HepG2 (cell line): ENCODE measurements around the gene SFTPB. TPM values are rescaled to one million over a fixed set of nuclear protein-coding genes. Genes with fewer than 3 reads are reported as not detected.

Experiments used
- ATAC-seq: fragments of 200-7000 bp; cut with Tn5 transposase; 3 replicates; pipeline ENCODE4 v1.9.1; 2020; ENCODE audit warnings: mild to moderate bottlenecking, moderate library complexity
- BruUV-seq: library from RNA; stranded (reverse); fragments of 400-500 nt; replicated peaks from 2 replicates; lab custom pipeline; 2021; lab: Mats Ljungman, UMichigan
- CTCF ChIA-PET: fragments of 300-600 bp; formaldehyde crosslinking; extraction: SDS; loops from one replicate; lab custom pipeline; 2021; ENCODE audit warnings: low total read pairs, inconsistent platforms, low intra/inter-chr PET ratio; lab: Yijun Ruan, JAX
- POLR2A ChIA-PET: fragments of 350-600 bp; sonication (Branson Sonifier 250); formaldehyde crosslinking; loops from one replicate; lab custom pipeline; 2020; ENCODE audit warnings: antibody characterized with exemption, inconsistent platforms; lab: Yijun Ruan, JAX
- DNase-seq: peaks from one replicate; pipeline ENCODE4 v3.0.0-alpha.2; 2015; ENCODE audit warnings: low spot score
- FAIRE-seq: peaks from 3 replicates; lab custom pipeline; 2011; peaks lifted over from hg19 to GRCh38; lab: Jason Lieb, UNC
- H2AFZ ChIP-seq: one replicate; pipeline ENCODE4 v1.6.1; 2011; ENCODE audit warnings: low read length, inconsistent platforms
- H3K27ac ChIP-seq: fragments of 300-600 bp; 3 replicates; pipeline ENCODE4 v1.8.0; 2011; ENCODE audit warnings: mixed run types, mild to moderate bottlenecking, mixed read lengths, low read length, inconsistent platforms; ENCODE audit not compliant: insufficient read depth; ENCODE audit errors: extremely low read length
- H3K27me3 ChIP-seq, 2 experiments: fragments of 200-600 bp in 1 of 2; 2 replicates in 1 of 2; 3 replicates in 1 of 2; pipeline versions ENCODE4 v1.6.0 to v1.8.0; 2011; ENCODE audit warnings: low read length in 2 of 2, mild to moderate bottlenecking in 2 of 2, moderate library complexity in 2 of 2, inconsistent platforms in 1 of 2; ENCODE audit not compliant: insufficient read depth in 2 of 2, control insufficient read depth in 1 of 2
- H3K36me3 ChIP-seq, 2 experiments: fragments of 200-600 bp in 1 of 2; replicated peaks in 1 of 2; 2 replicates in 1 of 2; 3 replicates in 1 of 2; pipeline versions ENCODE4 v1.5.1 to v1.8.0; 2011; ENCODE audit warnings: low read length in 2 of 2, inconsistent platforms in 1 of 2; ENCODE audit not compliant: insufficient read depth in 2 of 2, control insufficient read depth in 1 of 2
- H3K4me1 ChIP-seq: 2 replicates; pipeline ENCODE4 v1.5.1; 2012; ENCODE audit warnings: low read length, inconsistent platforms; ENCODE audit not compliant: insufficient read depth
- H3K4me2 ChIP-seq: 2 replicates; pipeline ENCODE4 v1.6.0; 2011; ENCODE audit warnings: low read depth, low read length, inconsistent platforms
- H3K4me3 ChIP-seq, 3 experiments: fragments of 200-600 bp in 1 of 3; sonication (generic), shearing (Covaris generic) in 1 of 3; replicated peaks in 1 of 3; 2 replicates each; pipeline ENCODE4 v1.5.1; 2011 to 2016; ENCODE audit warnings: low read length in 3 of 3, inconsistent platforms in 2 of 3, low read depth in 2 of 3, mild to moderate bottlenecking in 2 of 3, control low read depth in 1 of 3, mixed read lengths in 1 of 3; ENCODE audit not compliant: insufficient read depth in 1 of 3
- H3K79me2 ChIP-seq: one replicate; pipeline ENCODE4 v1.6.1; 2011; ENCODE audit warnings: low read length, inconsistent platforms; ENCODE audit not compliant: insufficient read depth
- H3K9ac ChIP-seq: 2 replicates; pipeline ENCODE4 v1.6.0; 2011; ENCODE audit warnings: mild to moderate bottlenecking, low read depth, low read length, inconsistent platforms; ENCODE audit not compliant: insufficient read depth
- H3K9me3 ChIP-seq: 2 replicates; pipeline ENCODE4 v1.5.1; 2012; ENCODE audit warnings: mild to moderate bottlenecking, low read length
- H4K20me1 ChIP-seq: 2 replicates; pipeline ENCODE4 v1.6.0; 2011; ENCODE audit warnings: inconsistent platforms, mild to moderate bottlenecking, low read length, moderate library complexity; ENCODE audit not compliant: insufficient read depth
- ATF2 ChIP-seq: sonication (generic); formaldehyde crosslinking; IDR thresholded peaks from 2 replicates; pipeline ENCODE4 v1.4.0; 2020; ENCODE audit warnings: missing genetic modification reagents
- BCL6 ChIP-seq: IDR thresholded peaks from 2 replicates; pipeline ENCODE4 v1.6.1; 2016; ENCODE audit warnings: missing genetic modification reagents, missing compliant biosample characterization
- CBX1 ChIP-seq: IDR thresholded peaks from one replicate; pipeline ENCODE4 v1.6.1; 2016; ENCODE audit warnings: antibody characterized with exemption, low read depth
- CEBPG ChIP-seq: IDR thresholded peaks from 2 replicates; pipeline ENCODE4 v1.6.1; 2016
- FOXK1 ChIP-seq: sonication (generic); formaldehyde crosslinking; IDR thresholded peaks from 2 replicates; pipeline ENCODE4 v1.4.0; 2020; ENCODE audit warnings: low read depth, missing genetic modification reagents, borderline replicate concordance
- HMG20A ChIP-seq: IDR thresholded peaks from 2 replicates; pipeline ENCODE4 v1.6.1; 2016; ENCODE audit warnings: borderline replicate concordance
- HNRNPUL1 ChIP-seq: fragments of 200-400 bp; formaldehyde crosslinking; IDR thresholded peaks from 2 replicates; pipeline ENCODE4 v1.6.1; 2017; ENCODE audit warnings: low read depth, mild to moderate bottlenecking, low read length, moderate library complexity
- KDM1A ChIP-seq: IDR thresholded peaks from 2 replicates; pipeline ENCODE4 v1.6.1; 2016; ENCODE audit warnings: missing compliant biosample characterization
- KMT2A ChIP-seq: sonication (generic); formaldehyde crosslinking; IDR thresholded peaks from 2 replicates; pipeline ENCODE4 v1.4.0; 2020; ENCODE audit warnings: missing genetic modification reagents
- MIER3 ChIP-seq: IDR thresholded peaks from 2 replicates; pipeline ENCODE4 v1.6.1; 2016; ENCODE audit warnings: missing compliant biosample characterization, borderline replicate concordance
- MIXL1 ChIP-seq: IDR thresholded peaks from 2 replicates; pipeline ENCODE4 v1.6.1; 2016
- NFE2 ChIP-seq: sonication (generic); formaldehyde crosslinking; IDR thresholded peaks from 2 replicates; pipeline ENCODE4 v1.4.0; 2020; ENCODE audit warnings: missing genetic modification reagents
- PHF21A ChIP-seq: sonication (generic); formaldehyde crosslinking; IDR thresholded peaks from 2 replicates; pipeline ENCODE4 v1.5.0; 2020; ENCODE audit warnings: mild to moderate bottlenecking, missing genetic modification reagents
- SP140L ChIP-seq: sonication (generic); formaldehyde crosslinking; IDR thresholded peaks from 2 replicates; pipeline ENCODE4 v1.4.0; 2020; ENCODE audit warnings: missing genetic modification reagents, borderline replicate concordance
- STAG1 ChIP-seq: sonication (generic); formaldehyde crosslinking; IDR thresholded peaks from 2 replicates; pipeline ENCODE4 v1.4.0; 2020; ENCODE audit warnings: missing genetic modification reagents
- TEAD2 ChIP-seq: sonication (generic); formaldehyde crosslinking; IDR thresholded peaks from 2 replicates; pipeline ENCODE4 v1.9.0; 2021; ENCODE audit warnings: missing genetic modification reagents
- THAP11 ChIP-seq: IDR thresholded peaks from 2 replicates; pipeline ENCODE4 v1.6.1; 2016; ENCODE audit warnings: missing biosample characterization, missing genetic modification reagents
- XRCC5 ChIP-seq: fragments of 200-400 bp; formaldehyde crosslinking; optimal IDR thresholded peaks from 2 replicates; pipeline ENCODE3; 2017; ENCODE audit warnings: mild to moderate bottlenecking, low read length
- ZBTB8A ChIP-seq: sonication (generic); formaldehyde crosslinking; IDR thresholded peaks from 2 replicates; pipeline ENCODE4 v1.4.0; 2020; ENCODE audit warnings: mild to moderate bottlenecking, low read depth, missing genetic modification reagents, borderline replicate concordance
- ZNF136 ChIP-seq: sonication (generic); formaldehyde crosslinking; IDR thresholded peaks from 2 replicates; pipeline ENCODE4 v1.8.1; 2022; ENCODE audit warnings: low read depth, mild to moderate bottlenecking, moderate library complexity, missing genetic modification reagents
- ZNF652 ChIP-seq: IDR thresholded peaks from 2 replicates; pipeline ENCODE4 v1.6.1; 2016; ENCODE audit warnings: low read depth, borderline replicate concordance
- ZNF746 ChIP-seq: sonication (generic); formaldehyde crosslinking; IDR thresholded peaks from 2 replicates; pipeline ENCODE4 v1.8.0; 2022; ENCODE audit warnings: mild to moderate bottlenecking, missing genetic modification reagents
- ZNF768 ChIP-seq: sonication (generic); formaldehyde crosslinking; IDR thresholded peaks from 2 replicates; pipeline ENCODE4 v1.4.0; 2020; ENCODE audit warnings: missing genetic modification reagents
- ZSCAN9 ChIP-seq: IDR thresholded peaks from 2 replicates; pipeline ENCODE4 v1.6.1; 2016; ENCODE audit warnings: borderline replicate concordance
- WGBS: methylation state at CpG from one replicate; pipeline ENCODE4 v1.1.6; 2017; ENCODE audit warnings: low lambda C conversion rate; 5-methylcytosine and 5-hydroxymethylcytosine counted together
- in situ Hi-C: cut with HindIII; loops from 2 replicates; pipeline ENCODE4 v1.10.0; 2017; ENCODE audit warnings: low pct_unique_long_range_greater_than_20kb; ENCODE audit not compliant: extremely low pct_ligation_motif_present
- intact Hi-C: fragments of 100-400 bp; cut with micrococcal nuclease; formaldehyde crosslinking; loops from one replicate; pipeline ENCODE4 v1.10.0; 2022; ENCODE audit not compliant: unreplicated experiment
- polyA plus RNA-seq, 8 experiments: library from polyadenylated mRNA; depleted of rRNA in 3 of 8; stranded (reverse) in 7 of 8; unstranded in 1 of 8; fragments of >200 nt; fragmentation: Illumina TruSeq in 4 of 8; extraction: Trizol in 4 of 8; gene quantifications; 2 replicates each; pipeline versions ENCODE4 v1.2.1 to v1.2.3, GENCODE V29; 2011 to 2016; ENCODE audit warnings: low read depth in 4 of 8, missing spikeins in 1 of 8, mixed read lengths in 1 of 8; ENCODE audit not compliant: insufficient read depth in 1 of 8
- total RNA-seq, 5 experiments: library from RNA; depleted of rRNA; stranded (reverse); fragments of >200 nt; fragmentation: Illumina TruSeq; extraction: Trizol; gene quantifications; 2 replicates each; pipeline ENCODE4 v1.2.3, GENCODE V29; 2016; ENCODE audit warnings: low read depth in 1 of 5
- TF ChIP-seq, protein P1 (sequence below): IDR thresholded peaks from 2 replicates; pipeline ENCODE4 v1.6.1; 2012; ENCODE audit warnings: low read depth, low read length, improper control_type of control experiment
- TF ChIP-seq, protein P2 (sequence below): sonication (generic); formaldehyde crosslinking; IDR thresholded peaks from 2 replicates; pipeline ENCODE4 v1.4.0; 2020; ENCODE audit warnings: missing genetic modification reagents

SFTPB gene
- total and polyA plus RNA-seq, 2 of the 13 experiments (the other 11 are each of a cell fraction or from before 2014, with no cell fraction given), result not detected

DNA sequence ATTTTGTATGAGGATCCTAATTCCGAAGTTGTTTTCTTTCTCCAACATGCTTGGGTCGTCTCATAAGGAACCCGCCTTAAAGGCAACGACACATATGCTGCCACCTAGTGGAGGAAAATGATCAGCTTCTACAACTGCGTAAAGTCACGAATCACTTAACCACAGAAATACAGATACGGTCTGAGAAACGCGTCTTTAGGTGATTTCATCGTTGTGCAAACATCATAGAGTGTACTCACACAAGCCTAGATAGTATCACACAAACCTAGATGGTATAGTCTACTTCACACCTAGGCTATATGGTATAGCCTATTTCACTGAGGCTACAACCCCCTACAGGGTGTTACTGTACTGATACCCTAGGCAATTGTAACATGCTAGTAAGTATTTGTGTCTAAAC lies 39.3 kb upstream of the SFTPB start:
- no peaks in the 10 kb centered on the region for H3K79me2 ChIP-seq
- ChIA-PET POLR2A (no interaction called here), CTCF (interaction anchor here (0.9 to 3.9 kb wide), 5 partner anchors 28 to 314 kb away, joined by 3 to 36 read pairs (median 3); no protein-coding TSS in a partner anchor)
- peak; percentile 81 for ATAC-seq
- in situ Hi-C loops, result no loop called here
- no peak overlapping the region for H2AFZ ChIP-seq
- no peaks in the 10 kb centered on the region for H3K36me3 ChIP-seq
- DNase-seq, result peak; percentile 73
- peaks cover 12 to 37% of the 10 kb centered on the region in 2 experiments; a peak in 4 of 5 replicates for H3K27me3 ChIP-seq
- no peak overlapping the region for H3K9ac ChIP-seq
- H3K4me1 ChIP-seq, result peaks cover 11% of the 10 kb centered on the region
- no peaks in the 10 kb centered on the region for H4K20me1 ChIP-seq
- 3% methylated on average over 10 of the region's 10 CpGs for WGBS
- no peak overlapping the region for H3K4me2 ChIP-seq
- BruUV-seq, result no TSS peak
- no peak overlapping the region for H3K4me3 ChIP-seq
- H3K27ac ChIP-seq, result no peak overlapping the region
- peak; percentile 99 for FAIRE-seq
- intact Hi-C loops, result loop anchor here (1.0 kb wide), 2 partner anchors 28 to 70 kb away; no protein-coding TSS in a partner anchor
- H3K9me3 ChIP-seq, result no peaks in the 10 kb centered on the region
- TF ChIP-seq FOXK1 (CRISPR knock-in tag), result no peak
- no peak for TF ChIP-seq HNRNPUL1
- TF ChIP-seq NFE2 (CRISPR knock-in tag), result no peak
- TF ChIP-seq CBX1, result no peak
- no peak for TF ChIP-seq ZNF136 (CRISPR knock-in tag)
- TF ChIP-seq, protein P1, sequence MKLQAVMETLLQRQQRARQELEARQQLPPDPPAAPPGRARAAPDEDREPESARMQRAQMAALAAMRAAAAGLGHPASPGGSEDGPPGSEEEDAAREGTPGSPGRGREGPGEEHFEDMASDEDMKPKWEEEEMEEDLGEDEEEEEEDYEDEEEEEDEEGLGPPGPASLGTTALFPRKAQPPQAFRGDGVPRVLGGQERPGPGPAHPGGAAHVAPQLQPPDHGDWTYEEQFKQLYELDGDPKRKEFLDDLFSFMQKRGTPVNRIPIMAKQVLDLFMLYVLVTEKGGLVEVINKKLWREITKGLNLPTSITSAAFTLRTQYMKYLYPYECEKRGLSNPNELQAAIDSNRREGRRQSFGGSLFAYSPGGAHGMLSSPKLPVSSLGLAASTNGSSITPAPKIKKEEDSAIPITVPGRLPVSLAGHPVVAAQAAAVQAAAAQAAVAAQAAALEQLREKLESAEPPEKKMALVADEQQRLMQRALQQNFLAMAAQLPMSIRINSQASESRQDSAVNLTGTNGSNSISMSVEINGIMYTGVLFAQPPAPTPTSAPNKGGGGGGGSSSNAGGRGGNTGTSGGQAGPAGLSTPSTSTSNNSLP, result no peak
- no peak for TF ChIP-seq KMT2A
- TF ChIP-seq, protein P2, sequence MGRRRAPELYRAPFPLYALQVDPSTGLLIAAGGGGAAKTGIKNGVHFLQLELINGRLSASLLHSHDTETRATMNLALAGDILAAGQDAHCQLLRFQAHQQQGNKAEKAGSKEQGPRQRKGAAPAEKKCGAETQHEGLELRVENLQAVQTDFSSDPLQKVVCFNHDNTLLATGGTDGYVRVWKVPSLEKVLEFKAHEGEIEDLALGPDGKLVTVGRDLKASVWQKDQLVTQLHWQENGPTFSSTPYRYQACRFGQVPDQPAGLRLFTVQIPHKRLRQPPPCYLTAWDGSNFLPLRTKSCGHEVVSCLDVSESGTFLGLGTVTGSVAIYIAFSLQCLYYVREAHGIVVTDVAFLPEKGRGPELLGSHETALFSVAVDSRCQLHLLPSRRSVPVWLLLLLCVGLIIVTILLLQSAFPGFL, result no peak
- peak; percentile 28; the same call in 1 of the 2 replicates for TF ChIP-seq HMG20A (CRISPR knock-in tag)
- no peak for TF ChIP-seq PHF21A (CRISPR knock-in tag)
- TF ChIP-seq ZNF746, result no peak
- no peak for TF ChIP-seq ZNF652
- TF ChIP-seq KDM1A (CRISPR knock-in tag), result no peak
- TF ChIP-seq STAG1 (CRISPR knock-in tag), result peak; percentile 63
- TF ChIP-seq XRCC5, result peak; percentile 34
- no peak for TF ChIP-seq TEAD2 (CRISPR knock-in tag)
- TF ChIP-seq ZBTB8A, result no peak
- TF ChIP-seq ZNF768, result no peak
- TF ChIP-seq THAP11 (CRISPR knock-in tag), result 0 out of 2 replicates have a peak, but pooled peaks have one; percentile 22
- TF ChIP-seq CEBPG (CRISPR knock-in tag), result 0 out of 2 replicates have a peak, but pooled peaks have one; percentile 6
- TF ChIP-seq MIXL1 (CRISPR knock-in tag), result no peak
- 0 out of 2 replicates have a peak, but pooled peaks have one; percentile 34 for TF ChIP-seq BCL6 (CRISPR knock-in tag)
- peak; percentile 64; the same call in 1 of the 2 replicates for TF ChIP-seq SP140L
- TF ChIP-seq MIER3 (CRISPR knock-in tag), result peak; percentile 37; the same call in 1 of the 2 replicates
- no peak for TF ChIP-seq ZSCAN9 (CRISPR knock-in tag)
- peak; percentile 37; the same call in 1 of the 2 replicates for TF ChIP-seq ATF2 (CRISPR knock-in tag)
